Small intestine (tissue), 7 donors: ENCODE results near the gene SLC13A3. TPM values are rescaled to one million over a fixed set of nuclear protein-coding genes. Genes with fewer than 3 reads are reported as not detected.

ENCODE experiments used
- DNase-seq, 2 donors: peaks; one replicate each; pipeline versions ENCODE4 v3.0.0 to v3.0.0-alpha.2; 2013
- FAIRE-seq: peaks from 2 replicates; lab custom pipeline; 2012; peaks lifted over from hg19 to GRCh38; lab: Jason Lieb, UNC
- H3K27ac ChIP-seq, 3 donors: one replicate each; pipeline ENCODE4 v1.5.1; 2013; ENCODE audit warnings: low read length in 2 of 3, mild to moderate bottlenecking in 2 of 3, control low read depth in 1 of 3, inconsistent platforms in 1 of 3, low read depth in 1 of 3, moderate library complexity in 1 of 3
- H3K27me3 ChIP-seq, 3 donors: one replicate each; pipeline ENCODE4 v1.6.1; 2013; ENCODE audit warnings: low read length in 3 of 3, inconsistent platforms in 1 of 3; ENCODE audit not compliant: control insufficient read depth in 3 of 3, insufficient read depth in 3 of 3
- H3K36me3 ChIP-seq, 3 donors: one replicate each; pipeline ENCODE4 v1.6.1; 2013; ENCODE audit warnings: low read length in 3 of 3, inconsistent platforms in 1 of 3, low read depth in 1 of 3, mild to moderate bottlenecking in 1 of 3, moderate library complexity in 1 of 3; ENCODE audit not compliant: control insufficient read depth in 3 of 3, insufficient read depth in 2 of 3
- H3K4me1 ChIP-seq, 3 donors: one replicate each; pipeline ENCODE4 v1.6.1; 2013; ENCODE audit warnings: low read length in 2 of 3, inconsistent platforms in 1 of 3, low read depth in 1 of 3, mild to moderate bottlenecking in 1 of 3, moderate library complexity in 1 of 3; ENCODE audit not compliant: control insufficient read depth in 3 of 3, insufficient read depth in 2 of 3
- H3K4me3 ChIP-seq, 3 donors: one replicate each; pipeline ENCODE4 v1.5.1; 2013; ENCODE audit warnings: low read length in 3 of 3, control low read depth in 1 of 3, inconsistent platforms in 1 of 3, low read depth in 1 of 3, mild to moderate bottlenecking in 1 of 3, moderate library complexity in 1 of 3
- H3K9me3 ChIP-seq, 2 donors: one replicate each; pipeline ENCODE4 v1.6.1; 2013; ENCODE audit warnings: low read depth in 1 of 2, low read length in 1 of 2; ENCODE audit not compliant: control insufficient read depth in 2 of 2, insufficient read depth in 1 of 2
- WGBS, 3 donors: extraction: QIAGEN DNeasy Blood & Tissue Kit; methylation state at CpG; one replicate each; pipeline ENCODE4 v1.1.7; 2013; 5-methylcytosine and 5-hydroxymethylcytosine counted together
- polyA plus RNA-seq, 4 donors: library from polyadenylated mRNA; stranded (reverse) in 3 of 4; unstranded in 1 of 4; fragments of 200-250 nt in 3 of 4; fragments of 120-200 nt in 1 of 4; gene quantifications; one replicate each; pipeline versions ENCODE4 v1.2.1 to v1.2.3, GENCODE V29; 2013
- donor health status: healthy with polysubstance abuse.
- donor health status: control.
- donor health status: control.
- donor health status: Bipolar disorder and iron deficiency.
- donor health status: healthy.

The SLC13A3 gene
- polyA plus RNA-seq, 4 donors = 0.39 to 2.9 (median 0.54) TPM; not detected in 1

DNA sequence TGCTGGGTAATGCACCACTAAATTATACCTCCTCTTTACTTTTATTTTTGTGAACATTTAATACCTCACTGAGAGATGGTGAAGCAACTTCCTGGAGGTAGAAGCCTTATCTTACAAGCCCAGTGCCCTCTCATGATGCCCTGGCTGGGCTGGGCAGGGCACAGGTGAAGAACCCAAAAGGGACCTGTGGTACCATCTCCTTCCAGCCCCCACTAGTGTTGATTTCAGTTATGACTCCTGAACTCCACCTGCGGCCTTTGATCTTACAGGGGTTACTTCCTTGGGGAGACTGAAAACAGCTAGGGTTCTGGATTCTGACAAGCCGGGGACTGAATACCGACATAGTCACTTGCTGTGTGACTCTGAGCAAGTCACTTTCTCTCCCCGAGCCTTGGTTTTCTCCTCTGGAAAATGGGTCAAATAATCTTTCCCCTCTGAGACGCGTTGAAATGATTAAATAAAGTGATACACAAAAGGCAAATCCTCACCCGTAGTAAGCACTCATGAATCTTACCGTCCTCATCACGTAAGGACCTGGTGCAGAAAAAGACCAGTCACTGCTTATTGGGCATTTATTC, 1.2 kb downstream of the SLC13A3 start:
- Histone ChIP-seq H3K36me3 (no peaks in the 10 kb centered on the region), H3K4me3 (no peak overlapping the region), H3K9me3 (no peaks in the 10 kb centered on the region), H3K4me1 (no peaks in the 10 kb centered on the region), H3K27ac (no peak overlapping the region), H3K27me3 (peaks cover 0 to 15% (median 5%) of the 10 kb centered on the region in 3 donors)
- 79 to 88% (median 82%) methylated on average over 9 of the region's 9 CpGs for WGBS, 3 donors
- FAIRE-seq = no peak
- no peak for DNase-seq

DNA sequence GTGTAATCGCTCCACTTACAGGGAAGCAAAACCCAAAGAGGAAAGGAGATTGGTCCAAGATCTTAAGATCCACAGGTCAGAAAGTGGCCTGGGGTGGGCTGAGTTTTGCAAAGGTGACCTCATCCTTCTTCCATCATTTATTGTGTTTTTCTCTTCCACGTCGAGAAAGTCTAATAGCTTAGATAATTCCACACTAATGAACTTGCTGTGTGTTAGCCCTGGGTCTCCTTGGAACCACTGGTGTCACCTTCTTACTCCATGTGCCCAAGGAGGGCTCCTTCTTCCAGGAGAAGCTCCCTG, 1.7 kb downstream of the SLC13A3 start:
- Histone ChIP-seq H3K36me3 (no peaks in the 10 kb centered on the region), H3K9me3 (no peaks in the 10 kb centered on the region), H3K4me1 (no peaks in the 10 kb centered on the region), H3K27ac (no peak overlapping the region), H3K27me3 (peaks cover 0 to 15% (median 5%) of the 10 kb centered on the region in 3 donors), H3K4me3 (no peak overlapping the region)
- WGBS, 3 donors = 59 to 74% (median 65%) methylated on average over 3 of the region's 3 CpGs
- DNase-seq (no peak), FAIRE-seq (no peak)

DNA sequence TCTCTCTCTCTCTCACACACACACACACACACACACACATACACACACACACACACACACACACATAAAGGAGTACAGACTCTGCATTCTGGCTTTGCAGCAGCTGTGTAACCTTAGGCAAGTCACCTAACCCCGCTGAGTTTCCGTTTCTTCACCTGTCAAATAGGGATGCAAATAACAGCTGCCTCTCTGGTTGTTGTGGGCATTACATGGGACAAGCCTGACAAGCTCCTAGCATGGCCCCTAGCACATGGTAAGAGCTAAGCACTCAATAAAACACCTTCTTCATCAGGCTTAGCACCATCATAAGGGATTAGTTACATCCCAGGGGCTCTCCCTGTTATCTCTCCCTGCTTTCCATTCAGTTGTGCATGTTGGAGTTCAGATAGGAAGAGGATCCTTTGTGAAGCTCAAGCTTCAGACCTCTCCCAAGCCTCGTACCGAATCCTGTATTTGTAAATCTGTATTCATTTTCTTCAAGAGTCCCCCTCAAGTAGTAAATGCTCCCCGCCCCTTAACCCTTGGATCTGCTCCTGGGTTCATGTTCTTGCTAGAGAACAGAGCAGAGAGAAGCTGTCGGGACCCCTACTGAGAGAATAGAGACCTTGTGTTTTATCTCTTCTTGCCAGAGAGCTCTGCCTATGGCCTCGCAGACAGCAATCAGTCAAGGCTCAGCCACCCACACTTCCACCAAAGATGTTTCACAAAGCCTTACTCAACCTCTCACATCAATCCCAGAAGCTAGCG, 2.2 kb downstream of the SLC13A3 start:
- FAIRE-seq (no peak), DNase-seq (no peak)
- Histone ChIP-seq H3K9me3 (no peaks in the 10 kb centered on the region), H3K4me1 (no peaks in the 10 kb centered on the region), H3K4me3 (no peak overlapping the region), H3K36me3 (no peaks in the 10 kb centered on the region), H3K27ac (no peak overlapping the region), H3K27me3 (peaks cover 0 to 15% (median 5%) of the 10 kb centered on the region in 3 donors)
- 57 to 66% (median 62%) methylated on average over 8 of the region's 8 CpGs for WGBS, 3 donors

DNA sequence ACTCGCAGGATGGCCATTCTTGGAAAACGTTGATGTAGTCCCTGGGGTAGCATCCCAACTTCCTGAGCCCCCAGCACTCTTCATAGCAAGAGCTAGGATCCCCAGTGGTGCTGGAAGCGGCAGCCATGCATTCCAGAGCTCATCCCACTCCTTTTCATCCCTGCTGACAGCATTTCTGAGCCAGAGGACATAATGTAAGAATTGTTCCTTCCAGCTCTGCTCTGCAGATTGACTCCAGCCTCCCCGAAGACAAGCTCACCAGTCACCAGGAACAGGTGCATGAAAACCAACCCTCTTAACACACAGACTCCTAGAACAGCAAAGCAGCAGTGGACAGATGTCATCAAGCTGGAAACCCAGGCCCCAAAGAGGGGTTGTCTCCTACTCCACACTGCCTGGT, 3.8 kb downstream of the SLC13A3 start:
- WGBS, 3 donors = 45 to 57% (median 51%) methylated on average over 4 of the region's 4 CpGs
- no peak overlapping the region for H3K27ac ChIP-seq

DNA sequence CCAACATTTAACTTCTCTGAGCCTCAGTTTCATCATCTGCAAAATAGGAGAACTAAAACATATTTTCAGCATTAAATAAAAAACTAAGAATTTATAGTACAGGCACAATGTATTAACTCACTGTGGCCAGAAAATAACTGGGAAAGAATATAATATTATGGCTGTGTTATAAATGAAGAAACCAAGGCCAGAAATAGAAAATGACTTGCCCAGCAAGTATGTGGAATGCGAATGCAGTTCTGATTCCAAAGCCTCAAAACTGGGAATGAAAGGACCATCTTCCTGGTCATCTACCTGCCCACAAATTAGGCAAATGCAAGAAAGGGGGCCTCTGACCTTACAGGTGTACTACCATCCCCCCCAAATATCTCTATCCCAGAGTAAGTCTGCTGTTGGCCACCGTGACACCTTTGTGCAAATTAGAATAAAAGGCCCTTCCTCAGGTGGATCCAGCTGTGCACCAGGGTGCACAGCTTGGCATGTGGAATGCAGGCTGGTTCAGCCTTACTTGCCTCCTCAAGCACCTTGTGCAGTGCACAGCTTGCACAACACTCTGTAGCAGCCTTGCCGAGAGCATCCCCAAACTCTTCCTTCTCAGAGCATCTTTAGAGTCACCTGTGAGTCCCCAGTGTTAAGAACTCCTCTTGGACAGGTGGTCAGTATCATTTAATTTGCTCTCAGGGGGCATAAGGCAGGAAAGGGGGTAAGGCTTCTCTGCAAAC, 4.4 kb downstream of the SLC13A3 start:
- no peak for FAIRE-seq
- WGBS, 3 donors = 87 to 90% (median 89%) methylated on average over 3 of the region's 3 CpGs

More for the DNA sequence above, 3.8 kb downstream of the SLC13A3 start:
- H3K4me1 ChIP-seq = no peaks in the 10 kb centered on the region
- no peak overlapping the region for H3K4me3 ChIP-seq
- H3K27me3 ChIP-seq = peaks cover 0 to 14% (median 5%) of the 10 kb centered on the region in 3 donors
- H3K36me3 ChIP-seq = no peaks in the 10 kb centered on the region
- no peak for DNase-seq
- FAIRE-seq = no peak
- H3K9me3 ChIP-seq = no peaks in the 10 kb centered on the region

DNA sequence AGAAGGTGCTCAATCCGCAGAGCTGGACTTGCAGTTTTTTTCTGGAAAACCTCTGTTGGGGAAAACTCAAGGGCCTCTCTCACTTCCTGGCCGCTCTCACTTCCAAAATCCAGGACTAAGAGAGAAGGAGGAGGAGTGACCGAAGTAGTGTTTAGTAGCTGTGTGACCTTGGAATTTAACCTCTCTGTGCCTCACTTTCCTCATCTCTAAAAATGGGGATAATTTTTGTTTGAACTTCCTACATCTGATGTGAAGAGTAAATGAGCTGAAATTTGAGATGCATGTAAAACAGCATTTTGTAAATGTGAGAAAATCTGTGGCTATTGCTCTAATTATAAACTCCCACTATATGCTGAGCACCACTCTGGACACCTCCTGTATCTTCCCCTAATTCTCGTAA, 5.1 kb downstream of the SLC13A3 start:
- FAIRE-seq (no peak), DNase-seq (no peak)
- H3K27ac ChIP-seq = no peak overlapping the region
- H3K9me3 ChIP-seq = no peaks in the 10 kb centered on the region
- 68 to 77% (median 70%) methylated on average over 4 of the region's 4 CpGs for WGBS, 3 donors
- no peak overlapping the region for H3K4me3 ChIP-seq
- no peaks in the 10 kb centered on the region for H3K4me1 ChIP-seq
- H3K36me3 ChIP-seq = no peaks in the 10 kb centered on the region
- peaks cover 0 to 5% (median 5%) of the 10 kb centered on the region in 3 donors for H3K27me3 ChIP-seq

More for the DNA sequence above, 4.4 kb downstream of the SLC13A3 start:
- peaks cover 0 to 12% (median 5%) of the 10 kb centered on the region in 3 donors for H3K27me3 ChIP-seq
- H3K27ac ChIP-seq = no peak overlapping the region
- H3K36me3 ChIP-seq = no peaks in the 10 kb centered on the region
- no peaks in the 10 kb centered on the region for H3K4me1 ChIP-seq
- H3K4me3 ChIP-seq = no peak overlapping the region
- no peak for DNase-seq
- H3K9me3 ChIP-seq = no peaks in the 10 kb centered on the region

DNA sequence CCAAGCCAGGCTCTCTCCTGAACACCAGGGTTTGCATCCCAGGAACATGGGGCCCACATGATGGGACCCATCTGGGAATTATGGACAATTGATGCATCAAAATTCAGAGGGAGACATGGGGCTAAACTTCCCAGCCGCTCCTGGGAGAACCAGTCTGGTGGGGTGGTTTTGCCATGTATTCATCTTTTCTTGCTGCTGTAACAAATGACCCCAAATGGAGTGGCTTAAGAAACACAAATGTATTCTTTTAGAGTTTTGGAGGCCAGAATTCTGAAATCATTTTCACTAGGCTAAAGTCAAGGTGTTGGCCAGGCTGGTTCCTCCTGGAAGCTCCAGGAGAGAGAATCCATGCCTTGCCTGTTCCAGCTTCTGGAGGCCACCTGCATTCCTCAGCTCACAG, 6.5 kb downstream of the SLC13A3 start:
- no peaks in the 10 kb centered on the region for H3K4me1 ChIP-seq
- H3K27me3 ChIP-seq = no peaks in the 10 kb centered on the region
- FAIRE-seq (no peak), DNase-seq (no peak)
- H3K4me3 ChIP-seq = no peak overlapping the region
- 75 to 90% (median 85%) methylated on average over 1 of the region's 1 CpG for WGBS, 3 donors
- H3K27ac ChIP-seq = no peak overlapping the region
- H3K9me3 ChIP-seq = no peaks in the 10 kb centered on the region
- H3K36me3 ChIP-seq = no peaks in the 10 kb centered on the region

DNA sequence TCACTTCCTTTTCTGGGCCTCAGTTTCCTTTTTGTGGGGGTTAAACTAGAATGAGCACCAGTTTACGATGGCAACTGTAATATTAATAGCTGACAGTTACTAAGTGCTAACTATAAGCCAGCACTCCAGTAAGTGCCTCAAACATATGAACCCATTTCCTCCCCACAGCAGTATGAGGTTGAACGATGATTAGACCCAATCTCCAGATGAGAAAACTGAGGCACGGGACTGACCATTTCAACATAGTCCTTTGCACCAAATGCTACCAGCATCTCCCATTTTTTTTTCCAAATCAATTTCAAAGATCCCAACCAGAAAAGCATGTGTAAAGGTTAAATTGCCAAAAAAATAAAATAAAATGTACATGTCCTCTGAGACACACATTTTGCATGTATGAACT, 7.1 kb downstream of the SLC13A3 start:
- FAIRE-seq (no peak), DNase-seq (no peak)
- Histone ChIP-seq H3K4me1 (no peaks in the 10 kb centered on the region), H3K27ac (no peak overlapping the region), H3K36me3 (no peaks in the 10 kb centered on the region), H3K9me3 (no peaks in the 10 kb centered on the region), H3K4me3 (no peak overlapping the region), H3K27me3 (no peaks in the 10 kb centered on the region)
- 90 to 96% (median 95%) methylated on average over 3 of the region's 3 CpGs for WGBS, 3 donors
